NCI-H2196 treated with DMSO at 0.1 percent for 48 hours (cell line): ENCODE results near the gene POLR2J.
A peak's percentile ranks its signal among the peaks of the same experiment; 100 is the strongest.

Experiments used
- DNase-seq: peaks from one replicate; lab custom pipeline; 2025; ENCODE audit not compliant: unreplicated experiment; lab: John Stamatoyannopoulos, UW

POLR2J gene

GRCh38 chr7:102444961-102445673 lies 33.6 kb downstream of the POLR2J start:
- no peak for DNase-seq

GRCh38 chr7:102439963-102440795 lies 38.5 kb downstream of the POLR2J start:
- peak; percentile 36 for DNase-seq

GRCh38 chr7:102436118-102436517 lies 42.6 kb downstream of the POLR2J start:
- DNase-seq, result no peak

GRCh38 chr7:102434039-102434486 lies 44.7 kb downstream of the POLR2J start:
- no peak for DNase-seq

DNA sequence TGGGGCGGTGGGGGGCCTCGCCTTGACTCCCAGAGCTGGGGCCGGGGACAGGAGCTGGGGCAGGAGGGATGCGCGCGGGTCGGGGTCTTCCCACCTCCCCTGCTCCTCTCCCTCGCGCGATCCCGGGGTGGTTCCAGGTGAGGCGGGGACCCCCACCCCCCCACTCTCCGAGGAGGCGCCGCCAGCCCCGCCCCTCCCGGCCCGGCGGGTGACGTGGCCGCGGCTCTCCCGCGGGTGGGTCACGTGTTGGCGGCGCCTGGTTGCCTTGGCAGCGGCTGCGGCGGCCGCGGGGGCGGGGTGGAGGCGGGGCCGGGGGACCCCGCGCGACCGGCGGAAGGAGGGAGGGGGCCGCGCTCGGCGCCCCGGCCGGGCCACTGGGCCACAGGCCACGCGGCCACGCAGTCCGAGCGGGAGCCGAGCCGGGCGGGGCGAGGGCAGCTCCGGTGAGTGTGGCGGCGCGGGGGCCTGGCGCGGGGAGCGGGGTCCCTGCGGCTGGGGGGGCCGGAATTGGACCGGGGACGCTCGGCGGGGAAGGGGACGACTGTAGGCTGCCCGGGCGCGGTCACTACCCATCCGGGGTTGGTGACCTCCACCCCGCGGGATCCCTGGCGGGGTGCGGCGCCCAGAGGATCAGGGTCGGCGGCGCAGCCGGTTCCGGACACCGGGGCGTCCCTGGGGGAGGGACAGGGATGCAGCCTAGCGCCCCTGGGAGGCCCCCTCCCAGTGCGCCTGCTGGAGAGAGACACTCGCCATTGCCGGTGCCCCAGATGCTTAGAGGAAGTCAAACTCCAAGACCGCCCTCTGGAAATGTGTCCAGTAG lies 45.3 kb downstream of the POLR2J start, which contains the start of gene ORAI2:
ORAI2 (plus strand) TSS at position 357 of the 820 bp plus-strand sequence. CDS start 5,382 bp downstream, outside the sequence.
- peak; percentile 29 for DNase-seq

DNA sequence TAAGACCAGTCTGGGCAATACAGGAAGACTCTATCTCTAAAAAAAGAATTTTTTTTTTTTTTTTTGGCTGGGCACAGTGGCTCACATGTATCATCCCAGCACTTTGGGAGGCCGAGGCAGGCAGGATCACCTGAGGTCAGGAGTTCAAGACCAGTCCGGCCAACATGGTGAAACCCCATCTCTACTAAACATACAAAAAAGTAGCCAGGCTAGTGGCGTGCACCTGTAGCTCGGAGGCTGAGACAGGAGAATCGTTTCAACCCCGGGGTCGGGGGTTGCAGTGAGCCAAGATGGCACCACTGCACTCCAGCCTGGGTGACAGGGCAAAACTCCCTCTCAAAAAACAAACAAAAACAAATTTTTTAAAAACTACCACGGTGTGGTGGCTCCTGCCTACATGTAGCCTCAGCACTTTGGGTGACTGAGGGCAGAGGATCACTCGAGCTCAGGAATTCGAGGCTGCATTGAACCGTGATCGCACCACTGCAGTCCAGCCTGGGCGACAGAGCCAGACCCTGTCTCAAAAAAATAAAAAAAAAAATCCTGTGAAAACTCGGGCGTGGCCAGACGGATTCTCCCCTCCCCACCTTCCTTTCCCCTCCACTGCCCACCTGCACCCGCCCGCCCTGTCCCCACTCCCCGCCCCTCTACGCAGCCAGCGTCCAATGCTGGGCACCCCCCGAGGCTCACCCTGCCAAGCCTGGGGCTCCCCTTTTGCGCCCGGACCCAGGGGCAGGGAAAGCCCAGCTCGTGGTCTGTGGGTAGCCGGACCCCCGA lies 46.1 kb downstream of the POLR2J start:
- DNase-seq, result no peak

GRCh38 chr7:102431617-102432298 lies 47.0 kb downstream of the POLR2J start:
- peak; percentile 13 for DNase-seq

- DNase-seq, result no peak
Measured at GRCh38 chr7:102429141-102429899, 49.4 kb downstream of the POLR2J start.

DNA sequence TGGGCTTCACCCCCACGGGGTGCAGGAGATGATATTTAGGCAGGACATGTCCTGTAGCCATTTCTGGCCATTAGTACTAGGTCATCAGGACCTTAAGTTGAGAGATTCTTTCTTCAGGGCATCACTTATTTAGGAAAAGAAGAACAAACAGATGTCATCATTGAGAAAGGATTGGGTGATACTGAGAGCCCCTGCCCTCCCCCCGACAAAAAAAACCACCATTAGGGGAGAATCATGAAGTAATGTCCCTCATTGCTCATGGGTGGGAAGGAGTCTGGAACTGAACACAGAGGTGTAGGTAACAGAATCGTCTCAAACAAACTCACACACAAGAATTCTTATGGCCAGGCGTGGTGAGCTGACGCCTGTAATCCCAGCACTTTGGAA lies 51.7 kb downstream of the POLR2J start:
- DNase-seq, result no peak

DNA sequence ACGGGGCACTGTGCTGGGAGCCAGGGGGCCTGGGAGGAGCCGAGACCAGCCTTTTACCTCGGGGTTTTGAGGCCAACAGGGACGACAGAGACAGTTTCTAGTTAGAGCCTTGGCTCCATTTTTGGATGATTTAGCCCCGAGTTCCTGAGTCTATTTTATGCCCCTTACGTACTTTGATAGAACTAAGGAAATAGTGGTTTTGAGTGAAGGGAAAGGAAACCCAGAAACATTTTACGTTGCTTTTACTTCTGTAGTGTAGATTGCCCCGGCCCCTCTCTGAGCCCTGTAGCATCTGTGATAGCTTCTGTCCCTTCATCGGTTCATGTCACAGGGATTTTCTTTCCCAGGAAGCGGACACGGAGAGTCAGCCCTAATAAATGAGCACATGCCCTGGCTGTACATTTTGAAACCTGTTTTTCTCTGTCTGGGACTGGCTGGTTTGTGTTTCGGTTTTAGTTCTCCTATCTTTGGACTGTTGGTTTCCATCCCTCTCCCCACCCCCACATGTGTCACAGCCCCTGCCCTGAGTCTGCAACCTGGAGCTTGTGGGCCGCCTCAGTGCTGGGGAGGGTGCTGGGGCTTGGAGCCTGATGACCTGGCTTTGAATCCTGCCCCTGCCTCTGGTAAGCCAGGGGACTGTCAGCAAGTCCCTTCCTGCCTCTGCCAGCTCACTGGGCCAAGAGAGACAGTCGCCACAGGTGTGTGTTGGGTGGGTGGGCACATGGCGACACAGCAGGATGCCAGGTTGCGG lies 52.3 kb downstream of the POLR2J start:
- DNase-seq, result no peak

DNA sequence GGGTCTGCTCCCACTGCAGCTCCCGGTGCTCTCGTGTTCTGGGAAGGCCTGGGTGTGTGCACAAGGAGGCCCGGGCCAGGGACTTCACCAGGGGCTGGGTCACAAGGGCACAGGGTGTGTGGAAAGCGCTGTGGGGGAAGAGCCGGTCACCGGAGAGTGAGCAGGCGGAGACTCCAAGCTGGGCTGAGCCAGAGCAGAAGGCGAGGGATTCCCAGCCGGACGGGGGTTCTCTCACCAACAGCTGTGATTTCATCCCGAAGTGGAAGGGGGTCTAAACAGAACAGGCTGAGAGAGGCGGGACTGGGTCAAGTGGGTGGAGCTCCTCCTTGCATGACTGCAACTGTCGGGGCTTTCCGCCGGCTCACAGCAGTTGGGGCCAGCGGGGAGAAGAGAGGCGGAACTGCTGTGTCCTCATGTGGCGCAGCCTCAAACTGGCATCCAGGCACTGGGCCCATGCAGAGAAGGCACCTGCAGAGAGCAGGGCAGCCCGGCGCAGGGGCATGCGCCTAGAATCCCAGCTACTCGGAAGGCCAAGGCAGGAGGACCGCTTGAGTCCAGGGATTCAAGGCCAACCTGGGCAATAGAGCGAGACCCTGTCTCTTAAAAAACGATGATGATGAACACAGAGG lies 53.0 kb downstream of the POLR2J start:
- DNase-seq, result no peak

- no peak for DNase-seq
Measured at GRCh38 chr7:102424787-102425218, 53.9 kb downstream of the POLR2J start.

- no peak for DNase-seq
Measured at GRCh38 chr7:102424129-102424551, 54.6 kb downstream of the POLR2J start.
